ENCODE data around the gene KCNT1.

- TF ChIP-seq CTCF (conservative IDR thresholded peaks at IDR 0.05) (peak; percentile 53), EZH2 (IDR thresholded peaks at IDR 0.05; ENCODE audit: low read depth) (no peak)
Observed at GRCh38 chr9:135797507-135798262, 95.7 kb downstream of the KCNT1 start.
